Memory B cell (primary cell): ENCODE data around the gene HNF4A.
A peak's percentile ranks its signal among the peaks of the same experiment; 100 is the strongest.

Experiments
- ATAC-seq: fragments of 150-1000 bp; cut with Tn5 transposase; 2 replicates; pipeline ENCODE4 v1.10.0; 2021; ENCODE audit warnings: low read depth, mild to moderate bottlenecking, moderate library complexity
- DNase-seq, 2 donors: peaks; one replicate each; pipeline ENCODE4 v3.0.0; 2022; ENCODE audit warnings: low spot score in 2 of 2
- H3K27ac Mint-ChIP-seq: one replicate; pipeline ENCODE4 v1.8.0; 2022; ENCODE audit warnings: mild to moderate bottlenecking, moderate library complexity, mixed read lengths
- H3K27me3 Mint-ChIP-seq: one replicate; pipeline ENCODE4 v1.8.0; 2022; ENCODE audit warnings: mixed read lengths
- H3K36me3 Mint-ChIP-seq: one replicate; pipeline ENCODE4 v1.8.0; 2022; ENCODE audit warnings: mild to moderate bottlenecking, mixed read lengths
- H3K4me1 Mint-ChIP-seq: one replicate; pipeline ENCODE4 v1.8.0; 2022; ENCODE audit warnings: mixed read lengths
- H3K4me3 Mint-ChIP-seq: one replicate; pipeline ENCODE4 v1.8.0; 2022; ENCODE audit warnings: mild to moderate bottlenecking, moderate library complexity, mixed read lengths
- H3K9me3 Mint-ChIP-seq: one replicate; pipeline ENCODE4 v1.8.0; 2022; ENCODE audit warnings: mixed read lengths

HNF4A gene

GRCh38 chr20:44426879-44427790 lies 71.6 kb downstream of the HNF4A start:
- H3K9me3 Mint-ChIP-seq = no peaks in the 10 kb centered on the region
- DNase-seq = no peak
- no peak for ATAC-seq
- H3K4me1 Mint-ChIP-seq = no peaks in the 10 kb centered on the region
- H3K27me3 Mint-ChIP-seq = peaks cover 10% of the 10 kb centered on the region
- no peak overlapping the region for H3K27ac Mint-ChIP-seq
- H3K4me3 Mint-ChIP-seq = no peak overlapping the region
- H3K36me3 Mint-ChIP-seq = no peaks in the 10 kb centered on the region

GRCh38 chr20:44427804-44428173 lies 72.3 kb downstream of the HNF4A start:
- Mint-ChIP-seq H3K27me3 (peaks cover 11% of the 10 kb centered on the region), H3K4me1 (no peaks in the 10 kb centered on the region), H3K9me3 (no peaks in the 10 kb centered on the region), H3K4me3 (no peak overlapping the region), H3K36me3 (no peaks in the 10 kb centered on the region), H3K27ac (no peak overlapping the region)
- DNase-seq (no peak), ATAC-seq (no peak)

GRCh38 chr20:44428174-44429016 lies 72.9 kb downstream of the HNF4A start:
- no peaks in the 10 kb centered on the region for H3K36me3 Mint-ChIP-seq
- H3K27me3 Mint-ChIP-seq = peaks cover 14% of the 10 kb centered on the region
- ATAC-seq (no peak), DNase-seq (no peak)
- H3K4me3 Mint-ChIP-seq = no peak overlapping the region
- H3K4me1 Mint-ChIP-seq = no peaks in the 10 kb centered on the region
- H3K27ac Mint-ChIP-seq = no peak overlapping the region
- H3K9me3 Mint-ChIP-seq = no peaks in the 10 kb centered on the region

- H3K4me3 Mint-ChIP-seq = no peak overlapping the region
Observed at GRCh38 chr20:44429017-44429339, 73.5 kb downstream of the HNF4A start.

GRCh38 chr20:44429419-44430269 lies 74.1 kb downstream of the HNF4A start:
- Mint-ChIP-seq H3K27ac (no peak overlapping the region), H3K4me1 (no peaks in the 10 kb centered on the region), H3K27me3 (peaks cover 14% of the 10 kb centered on the region), H3K9me3 (no peaks in the 10 kb centered on the region), H3K4me3 (no peak overlapping the region), H3K36me3 (no peaks in the 10 kb centered on the region)
- DNase-seq (no peak), ATAC-seq (no peak)

More at GRCh38 chr20:44429017-44429339, 73.5 kb downstream of the HNF4A start:
- H3K9me3 Mint-ChIP-seq = no peaks in the 10 kb centered on the region
- no peaks in the 10 kb centered on the region for H3K4me1 Mint-ChIP-seq
- H3K27me3 Mint-ChIP-seq = peaks cover 14% of the 10 kb centered on the region
- no peak overlapping the region for H3K27ac Mint-ChIP-seq
- ATAC-seq = no peak
- no peak for DNase-seq
- H3K36me3 Mint-ChIP-seq = no peaks in the 10 kb centered on the region

- DNase-seq (no peak), ATAC-seq (no peak)
- Mint-ChIP-seq H3K36me3 (no peaks in the 10 kb centered on the region), H3K4me1 (no peaks in the 10 kb centered on the region), H3K27ac (no peak overlapping the region), H3K4me3 (no peak overlapping the region), H3K27me3 (peaks cover 14% of the 10 kb centered on the region), H3K9me3 (no peaks in the 10 kb centered on the region)
Observed at GRCh38 chr20:44430270-44431065, 75.0 kb downstream of the HNF4A start.

- no peaks in the 10 kb centered on the region for H3K4me1 Mint-ChIP-seq
- ATAC-seq (no peak), DNase-seq (no peak)
- H3K27me3 Mint-ChIP-seq = peaks cover 14% of the 10 kb centered on the region
- H3K36me3 Mint-ChIP-seq = no peaks in the 10 kb centered on the region
- H3K9me3 Mint-ChIP-seq = no peaks in the 10 kb centered on the region
- H3K27ac Mint-ChIP-seq = no peak overlapping the region
- H3K4me3 Mint-ChIP-seq = no peak overlapping the region
Observed at GRCh38 chr20:44431118-44431501, 75.6 kb downstream of the HNF4A start.

GRCh38 chr20:44431502-44432234 lies 76.2 kb downstream of the HNF4A start:
- H3K4me1 Mint-ChIP-seq = no peaks in the 10 kb centered on the region
- no peak overlapping the region for H3K4me3 Mint-ChIP-seq
- DNase-seq (no peak), ATAC-seq (no peak)
- no peaks in the 10 kb centered on the region for H3K9me3 Mint-ChIP-seq
- no peaks in the 10 kb centered on the region for H3K36me3 Mint-ChIP-seq
- H3K27me3 Mint-ChIP-seq = peaks cover 13% of the 10 kb centered on the region
- no peak overlapping the region for H3K27ac Mint-ChIP-seq

- Mint-ChIP-seq H3K4me3 (no peak overlapping the region), H3K27me3 (peaks cover 8% of the 10 kb centered on the region), H3K27ac (no peak overlapping the region), H3K4me1 (no peaks in the 10 kb centered on the region), H3K36me3 (no peaks in the 10 kb centered on the region), H3K9me3 (no peaks in the 10 kb centered on the region)
- DNase-seq = no peak
- ATAC-seq = no peak
Observed at GRCh38 chr20:44432618-44433577, 77.4 kb downstream of the HNF4A start.

GRCh38 chr20:44433751-44434538 lies 78.4 kb downstream of the HNF4A start:
- Mint-ChIP-seq H3K9me3 (no peaks in the 10 kb centered on the region), H3K4me3 (no peak overlapping the region)
- no peak for DNase-seq

GRCh38 chr20:44435630-44436335 lies 80.3 kb downstream of the HNF4A start:
- H3K4me3 Mint-ChIP-seq = no peak overlapping the region
- H3K9me3 Mint-ChIP-seq = no peaks in the 10 kb centered on the region
- no peak overlapping the region for H3K27ac Mint-ChIP-seq
- ATAC-seq = peak; percentile 38
- H3K36me3 Mint-ChIP-seq = no peaks in the 10 kb centered on the region
- H3K27me3 Mint-ChIP-seq = peaks cover 10% of the 10 kb centered on the region
- no peak for DNase-seq
- H3K4me1 Mint-ChIP-seq = no peaks in the 10 kb centered on the region

More at GRCh38 chr20:44433751-44434538, 78.4 kb downstream of the HNF4A start:
- Mint-ChIP-seq H3K27ac (no peak overlapping the region), H3K27me3 (peaks cover 8% of the 10 kb centered on the region), H3K4me1 (no peaks in the 10 kb centered on the region), H3K36me3 (no peaks in the 10 kb centered on the region)
- no peak for ATAC-seq
